HG03571 (cell line): ENCODE data around the gene DPP7.

Experiments used
- ATAC-seq: cut with Tn5 transposase; IDR thresholded peaks from one replicate; pipeline ENCODE4 v1.9.1; 2021; ENCODE audit not compliant: unreplicated experiment

The DPP7 gene

DNA sequence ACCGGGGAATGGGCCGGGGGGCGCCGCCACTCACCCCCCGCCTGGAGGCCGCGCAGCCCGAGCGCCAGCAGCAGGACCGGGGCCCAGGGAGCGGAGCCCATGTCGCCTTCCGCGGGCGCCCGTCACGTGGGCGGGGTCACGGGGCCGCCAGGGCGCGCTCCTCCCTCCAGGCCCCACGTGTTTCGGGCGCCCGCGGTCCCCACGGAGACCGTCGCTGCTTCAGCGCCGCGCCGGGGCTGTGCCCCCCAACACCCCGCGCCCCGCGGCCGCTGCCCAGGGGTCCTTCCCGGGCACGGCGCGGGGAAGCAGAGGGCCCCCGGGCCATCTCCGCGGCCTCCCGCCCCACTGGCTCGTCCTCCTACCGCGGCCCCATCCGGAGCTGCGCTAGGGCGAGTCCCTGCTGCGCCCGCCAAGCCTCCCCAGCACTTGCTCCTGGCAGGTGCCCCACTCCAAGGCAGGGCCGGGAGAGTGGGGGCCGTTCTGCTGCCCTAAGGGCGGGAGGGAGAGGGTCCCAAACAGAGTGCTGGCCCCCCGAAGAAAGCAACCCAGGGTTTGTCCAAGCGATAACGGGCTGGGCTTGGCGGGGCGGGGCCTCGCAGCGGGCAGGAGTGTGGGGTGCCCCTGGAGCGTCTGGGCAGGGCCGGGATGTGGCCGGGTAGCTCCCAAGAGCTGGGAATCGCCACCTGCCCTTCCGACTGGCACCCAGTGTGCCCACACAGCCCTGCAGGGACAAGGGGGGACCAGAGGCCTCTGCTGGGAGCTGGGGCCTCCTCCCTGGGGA, at the start of gene DPP7:
TSS of gene DPP7 (minus strand) at position 121 of the 781 bp plus-strand sequence. CDS start at position 101, 20 bp downstream.
- peak; percentile 56 for ATAC-seq

GRCh38 chr9:137163805-137164204, 49.3 kb upstream of the DPP7 start:
- ATAC-seq: no peak

- ATAC-seq: no peak
These were observed 48.8 kb upstream of the DPP7 start for GRCh38 chr9:137163365-137163715.

DNA sequence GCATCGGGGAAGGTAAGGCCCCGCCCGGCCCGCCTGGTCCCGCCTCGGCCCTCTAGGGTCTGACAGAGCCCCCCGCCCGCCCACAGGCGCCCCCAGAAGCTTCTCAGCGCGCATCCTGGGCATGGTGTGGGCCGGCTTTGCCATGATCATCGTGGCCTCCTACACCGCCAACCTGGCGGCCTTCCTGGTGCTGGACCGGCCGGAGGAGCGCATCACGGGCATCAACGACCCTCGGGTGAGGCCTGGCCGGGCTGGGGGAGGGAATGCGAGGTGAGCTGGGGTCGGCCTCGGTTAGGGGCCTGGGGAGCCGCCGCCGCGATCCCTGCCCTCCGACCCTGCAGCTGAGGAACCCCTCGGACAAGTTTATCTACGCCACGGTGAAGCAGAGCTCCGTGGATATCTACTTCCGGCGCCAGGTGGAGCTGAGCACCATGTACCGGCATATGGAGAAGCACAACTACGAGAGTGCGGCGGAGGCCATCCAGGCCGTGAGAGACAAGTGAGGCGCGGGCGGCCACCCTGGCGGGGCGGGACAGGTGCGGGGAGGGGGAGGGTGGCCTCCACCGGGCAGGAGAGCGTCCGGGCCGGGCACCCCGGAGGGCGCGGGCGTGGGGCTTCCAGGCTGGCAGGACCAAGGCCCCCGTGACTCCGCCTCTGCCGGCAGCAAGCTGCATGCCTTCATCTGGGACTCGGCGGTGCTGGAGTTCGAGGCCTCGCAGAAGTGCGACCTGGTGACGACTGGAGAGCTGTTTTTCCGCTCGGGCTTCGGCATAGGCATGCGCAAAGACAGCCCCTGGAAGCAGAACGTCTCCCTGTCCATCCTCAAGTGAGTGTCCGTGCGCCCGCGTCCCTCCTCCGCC, 48.2 kb upstream of the DPP7 start:
- no peak for ATAC-seq

DNA sequence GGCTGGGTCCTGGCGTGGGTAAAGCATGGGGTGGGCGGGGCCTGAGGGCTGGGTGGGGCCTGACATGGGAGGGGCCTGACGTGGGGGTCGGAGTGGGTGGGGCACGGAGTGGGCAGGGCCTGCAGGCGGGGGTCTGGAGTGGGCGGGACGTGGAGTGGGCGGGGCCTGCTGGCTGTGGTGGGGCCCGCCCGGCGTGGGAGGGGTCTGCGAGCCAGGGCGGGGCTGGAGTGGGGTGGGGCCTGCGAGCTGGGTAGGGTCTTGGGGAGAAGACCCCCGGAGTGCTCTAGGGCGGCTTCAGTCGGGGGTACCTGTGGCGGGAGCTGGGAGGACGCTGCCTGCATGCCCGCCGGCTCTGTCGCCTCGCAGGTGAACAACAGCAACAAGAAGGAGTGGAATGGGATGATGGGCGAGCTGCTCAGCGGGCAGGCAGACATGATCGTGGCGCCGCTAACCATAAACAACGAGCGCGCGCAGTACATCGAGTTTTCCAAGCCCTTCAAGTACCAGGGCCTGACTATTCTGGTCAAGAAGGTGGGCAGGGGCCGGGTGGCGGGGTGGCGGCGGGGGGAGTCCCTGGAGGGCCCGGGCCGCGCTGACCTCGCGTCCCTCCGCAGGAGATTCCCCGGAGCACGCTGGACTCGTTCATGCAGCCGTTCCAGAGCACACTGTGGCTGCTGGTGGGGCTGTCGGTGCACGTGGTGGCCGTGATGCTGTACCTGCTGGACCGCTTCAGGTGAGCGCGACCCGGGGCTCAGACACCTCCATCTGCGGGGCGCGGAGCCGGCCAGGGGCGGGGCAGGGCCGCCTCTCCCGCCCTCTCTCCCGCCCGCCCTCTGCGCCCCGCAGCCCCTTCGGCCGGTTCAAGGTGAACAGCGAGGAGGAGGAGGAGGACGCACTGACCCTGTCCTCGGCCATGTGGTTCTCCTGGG, 47.3 kb upstream of the DPP7 start:
- ATAC-seq: no peak

DNA sequence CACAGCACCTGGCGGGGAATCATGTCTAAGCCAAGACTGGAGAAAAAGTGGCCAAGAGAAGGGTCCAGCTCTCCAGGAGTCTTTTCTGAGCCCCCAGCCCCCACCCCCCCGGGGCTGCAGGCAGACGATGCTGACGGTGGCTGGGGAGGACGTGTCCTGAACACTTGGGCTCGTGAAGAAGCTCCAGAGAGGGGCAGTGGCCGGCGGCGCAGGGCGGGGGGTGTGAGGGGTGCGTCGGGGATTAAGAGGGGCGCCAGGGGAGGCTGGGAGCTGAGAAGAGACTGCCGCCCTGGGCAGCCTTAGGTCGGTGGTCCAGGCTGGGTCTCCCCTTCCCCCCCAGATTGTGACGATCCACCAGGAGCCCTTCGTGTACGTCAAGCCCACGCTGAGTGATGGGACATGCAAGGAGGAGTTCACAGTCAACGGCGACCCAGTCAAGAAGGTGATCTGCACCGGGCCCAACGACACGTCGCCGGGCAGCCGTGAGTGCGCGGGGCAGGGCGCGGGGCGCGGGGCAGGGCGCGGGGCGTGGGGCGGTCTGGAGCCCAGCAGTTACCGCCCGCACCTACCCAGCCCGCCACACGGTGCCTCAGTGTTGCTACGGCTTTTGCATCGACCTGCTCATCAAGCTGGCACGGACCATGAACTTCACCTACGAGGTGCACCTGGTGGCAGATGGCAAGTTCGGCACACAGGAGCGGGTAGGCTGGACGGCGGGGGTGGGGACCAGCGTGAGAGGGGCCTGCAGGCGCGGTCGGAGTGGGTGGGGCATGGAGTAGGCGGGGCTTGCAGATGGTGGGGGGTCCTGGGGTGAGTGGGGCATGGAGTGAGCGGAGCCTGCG, 46.4 kb upstream of the DPP7 start:
- ATAC-seq: no peak

- no peak for ATAC-seq
These were observed 45.5 kb upstream of the DPP7 start for GRCh38 chr9:137160054-137160425.

- ATAC-seq: no peak
These were observed 44.8 kb upstream of the DPP7 start for GRCh38 chr9:137159105-137160053.

DNA sequence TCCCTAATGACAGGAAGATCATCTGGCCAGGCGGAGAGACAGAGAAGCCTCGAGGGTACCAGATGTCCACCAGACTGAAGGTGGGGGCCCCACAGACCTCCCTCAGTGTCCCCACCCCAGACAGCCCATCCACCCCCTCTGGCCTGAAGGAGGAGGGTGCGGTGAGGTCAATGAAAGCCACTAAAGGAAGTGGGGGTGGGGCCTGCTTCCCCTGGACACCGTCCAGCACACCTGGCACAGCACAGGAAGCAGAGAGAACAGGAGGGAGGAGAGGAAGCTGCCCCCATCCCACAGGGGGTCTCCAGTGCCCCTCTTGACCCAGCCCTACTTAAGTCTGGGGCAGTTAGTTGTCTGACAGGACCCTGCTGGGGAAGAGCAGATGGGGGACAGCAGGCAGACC, 44.1 kb upstream of the DPP7 start:
- ATAC-seq: no peak

- ATAC-seq: no peak
These were observed 43.3 kb upstream of the DPP7 start for GRCh38 chr9:137157618-137158415.

DNA sequence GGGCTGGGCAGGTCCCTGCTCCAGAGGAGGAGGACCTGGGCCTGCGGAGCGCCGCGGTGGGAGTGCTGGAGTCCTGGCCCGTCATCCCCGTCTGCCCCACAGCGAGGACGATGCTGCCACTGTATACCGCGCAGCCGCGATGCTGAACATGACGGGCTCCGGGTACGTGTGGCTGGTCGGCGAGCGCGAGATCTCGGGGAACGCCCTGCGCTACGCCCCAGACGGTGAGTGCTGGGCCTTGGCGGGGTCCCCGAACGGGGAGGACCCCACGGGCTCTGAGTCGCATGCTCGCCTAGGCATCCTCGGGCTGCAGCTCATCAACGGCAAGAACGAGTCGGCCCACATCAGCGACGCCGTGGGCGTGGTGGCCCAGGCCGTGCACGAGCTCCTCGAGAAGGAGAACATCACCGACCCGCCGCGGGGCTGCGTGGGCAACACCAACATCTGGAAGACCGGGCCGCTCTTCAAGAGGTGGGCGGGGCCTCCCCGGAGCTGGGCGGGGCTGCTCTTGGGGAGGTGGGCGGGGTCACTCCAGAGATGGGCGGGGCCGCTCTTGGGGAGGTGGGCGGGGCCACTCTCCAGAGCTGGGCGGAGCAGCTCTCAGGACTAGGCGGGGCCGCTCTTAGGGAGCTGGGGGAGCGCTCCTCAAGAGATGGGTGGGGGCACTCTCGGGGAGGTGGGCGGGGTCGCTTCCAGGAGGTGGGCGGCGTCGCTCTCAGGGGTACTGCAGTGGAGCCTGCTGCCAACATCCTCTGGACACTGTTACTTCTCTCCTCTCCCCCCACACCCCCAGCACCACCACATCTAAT, 42.2 kb upstream of the DPP7 start:
- ATAC-seq: no peak

DNA sequence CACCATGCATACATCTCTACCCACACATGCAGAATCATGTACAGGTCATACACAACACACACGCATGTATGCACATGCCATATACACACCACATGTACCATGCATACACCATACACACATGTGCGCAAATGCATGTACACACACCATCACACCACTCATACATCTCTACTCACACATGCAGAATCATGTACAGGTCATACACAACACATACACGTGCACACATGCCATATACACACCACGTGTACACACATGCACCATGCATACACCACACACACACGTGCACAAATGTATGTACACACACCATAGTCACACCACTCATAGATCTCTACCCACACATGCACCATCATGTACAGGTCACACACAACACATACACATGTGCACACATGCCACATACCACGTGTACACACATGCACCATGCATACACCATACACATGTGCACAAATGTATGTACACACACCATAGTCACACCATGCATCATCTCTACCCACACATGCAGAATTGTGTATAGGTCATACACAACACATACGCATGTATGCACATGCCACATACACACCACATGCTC, 38.4 kb upstream of the DPP7 start:
- no peak for ATAC-seq

DNA sequence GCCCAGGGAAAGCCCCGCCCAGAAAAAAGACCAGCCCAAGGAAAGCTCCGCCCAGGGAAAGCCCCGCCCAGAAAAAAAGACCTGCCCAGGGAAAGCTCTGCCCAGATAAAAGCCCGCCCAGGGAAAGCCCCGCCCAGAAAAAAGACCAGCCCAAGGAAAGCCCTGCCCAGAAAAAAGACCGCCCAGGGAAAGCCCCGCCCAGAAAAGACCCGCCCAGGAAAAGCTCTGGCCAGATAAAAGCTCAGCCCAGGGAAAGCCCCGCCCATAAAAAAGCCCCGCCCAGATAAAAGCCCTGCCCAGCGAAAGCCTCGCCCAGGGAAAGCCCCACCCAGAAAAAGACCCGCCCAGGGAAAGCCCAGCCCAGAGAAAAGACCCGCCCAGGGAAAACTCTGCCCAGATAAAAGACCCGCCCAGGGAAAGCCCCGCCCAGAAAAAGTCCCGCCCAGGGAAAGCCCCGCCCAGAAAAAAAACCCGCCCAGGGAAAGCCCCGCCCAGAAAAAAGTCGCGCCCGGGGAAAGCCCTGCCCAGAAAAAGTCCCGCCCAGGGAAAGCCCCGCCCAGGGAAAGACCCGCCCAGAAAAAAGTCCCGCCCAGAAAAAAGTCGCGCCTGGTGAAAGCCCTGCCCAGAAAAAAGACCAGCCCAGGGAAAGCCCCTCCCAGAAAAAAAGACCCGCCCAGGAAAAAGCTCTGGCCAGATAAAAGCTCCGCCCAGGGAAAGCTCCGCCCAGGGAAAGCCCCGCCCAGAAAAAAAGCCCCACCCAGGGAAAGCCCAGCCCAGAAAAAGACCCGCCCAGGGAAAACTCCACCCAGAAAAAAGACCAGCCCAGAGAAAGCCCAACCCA, 36.3 kb upstream of the DPP7 start:
- peak; percentile 39 for ATAC-seq

DNA sequence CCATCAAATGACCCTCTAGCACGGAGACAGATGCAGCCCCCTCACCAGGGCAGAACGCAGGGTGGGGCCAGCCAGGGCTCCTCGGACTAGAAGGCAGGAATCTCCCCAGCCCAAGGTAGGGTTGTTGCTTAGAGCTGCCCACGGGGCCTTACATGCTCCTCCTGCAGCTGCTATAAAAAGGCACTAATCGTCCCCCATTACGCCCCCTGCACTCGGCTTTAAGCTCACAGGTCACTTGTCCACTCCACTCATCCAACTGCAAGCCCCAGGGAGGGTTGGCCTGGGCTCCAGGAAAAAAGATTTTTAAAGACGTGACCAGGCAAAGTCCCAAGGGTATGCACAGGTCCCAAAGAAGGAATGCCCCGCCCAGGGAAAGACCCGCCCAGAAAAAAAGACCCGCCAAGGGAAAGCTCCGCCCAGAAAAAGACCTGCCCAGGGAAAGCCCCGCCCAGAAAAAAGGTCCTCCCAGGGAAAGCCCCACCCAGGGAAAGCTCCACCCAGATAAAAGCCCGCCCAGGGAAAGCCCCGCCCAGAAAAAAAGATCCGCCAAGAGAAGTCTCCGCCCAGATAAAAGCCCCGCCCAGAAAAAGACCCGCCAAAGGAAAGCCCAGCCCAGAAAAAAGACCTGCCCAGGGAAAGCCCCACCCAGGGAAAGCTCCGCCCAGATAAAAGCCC, 35.5 kb upstream of the DPP7 start:
- ATAC-seq: peak; percentile 18

DNA sequence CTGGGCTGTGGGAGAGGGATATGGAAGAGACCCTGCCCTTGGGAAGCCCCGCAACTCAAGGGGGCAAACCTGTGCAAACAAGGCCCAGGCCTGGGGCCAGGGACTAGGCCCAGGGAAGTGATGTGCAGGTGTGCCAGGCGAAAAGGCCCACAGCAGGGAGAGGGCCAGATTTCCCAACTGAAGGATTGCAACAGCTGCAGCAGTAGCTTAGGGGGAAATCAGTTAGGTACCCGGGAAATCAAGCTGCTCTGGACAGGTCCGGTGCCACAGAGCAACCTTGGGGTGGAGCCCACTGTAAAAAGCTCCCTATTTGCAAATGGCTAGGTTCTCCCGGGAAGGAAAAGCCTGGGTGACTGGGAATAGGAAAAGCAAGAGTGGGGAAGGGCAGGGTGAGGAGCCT, 34.8 kb upstream of the DPP7 start:
- no peak for ATAC-seq

- no peak for ATAC-seq
These were observed 34.1 kb upstream of the DPP7 start for GRCh38 chr9:137148661-137149060.
